GM21390 (cell line): ENCODE results near the gene TDRD12.
"Not testable (repeated sequence)": the region's sequence is repeated elsewhere in the genome, so short reads cannot be mapped to it uniquely, and the experiment has no call there.

ENCODE experiments used
- ATAC-seq: cut with Tn5 transposase; IDR thresholded peaks from one replicate; pipeline ENCODE4 v1.9.1; 2021; ENCODE audit not compliant: unreplicated experiment

Gene TDRD12

DNA sequence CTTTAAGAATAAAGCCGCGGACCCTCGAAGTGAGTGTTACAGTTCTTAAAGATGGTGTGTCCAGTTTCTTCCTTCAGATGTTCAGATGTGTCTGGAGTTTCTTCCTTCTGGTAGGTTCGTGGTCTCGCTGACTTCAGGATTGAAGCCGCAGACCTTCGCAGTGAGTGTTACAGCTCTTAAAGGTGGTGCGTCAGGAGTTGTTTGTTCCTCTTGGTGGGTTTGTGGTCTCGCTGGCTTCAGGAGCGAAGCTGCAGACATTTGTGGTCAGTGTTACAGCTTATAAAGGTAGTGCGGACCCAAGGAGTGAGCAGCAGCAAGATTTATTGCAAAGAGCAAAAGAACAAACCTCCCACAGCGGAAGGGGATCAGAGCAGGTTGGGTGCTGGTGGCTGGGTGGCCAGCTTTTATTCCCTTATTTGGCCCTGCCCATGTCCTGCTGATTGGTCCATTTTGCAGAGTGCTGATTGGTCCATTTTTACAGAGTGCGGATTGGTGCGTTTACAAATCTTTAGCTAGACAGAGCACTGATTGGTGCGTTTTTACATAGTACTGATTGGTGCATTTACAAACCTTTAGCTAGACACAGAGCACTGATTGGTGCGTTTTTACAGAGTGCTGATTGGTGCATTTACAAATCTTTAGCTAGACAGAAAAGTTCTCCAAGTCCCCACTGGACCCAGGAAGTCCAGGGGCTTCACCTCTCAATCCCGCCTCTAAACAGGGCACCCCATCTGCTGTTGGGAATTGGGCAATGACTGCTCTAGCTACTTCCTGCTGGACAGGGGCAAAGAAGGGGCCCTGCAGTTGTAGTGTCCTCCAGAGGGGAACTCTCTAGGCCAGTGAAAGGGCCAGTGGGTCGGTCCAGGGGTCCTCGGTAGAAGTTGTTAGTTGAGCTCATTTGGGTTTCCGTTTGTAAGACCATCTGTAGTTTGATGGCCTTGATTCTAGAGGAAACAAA, 26.1 kb upstream of the TDRD12 start:
- ATAC-seq, result not testable (repeated sequence)

DNA sequence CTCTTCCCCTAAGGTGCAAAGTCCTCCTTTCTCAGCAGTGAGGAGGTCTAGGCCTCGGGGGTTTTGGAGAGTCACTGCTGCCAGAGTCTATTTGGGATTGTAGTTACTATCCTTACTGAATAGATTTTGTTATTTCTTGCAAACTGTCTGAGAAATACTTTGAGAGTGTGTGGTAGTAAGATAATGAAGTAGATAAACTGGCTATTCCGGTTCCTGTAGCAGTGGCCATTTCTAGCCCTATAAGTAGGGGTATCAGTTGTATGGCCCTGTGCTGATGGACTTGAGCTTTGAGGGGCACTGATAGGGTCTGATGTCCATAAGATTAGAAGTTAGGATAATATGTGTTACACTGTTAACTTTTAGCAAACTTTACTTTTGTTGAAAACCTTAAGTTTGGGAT, 25.3 kb upstream of the TDRD12 start:
- ATAC-seq, result not testable (repeated sequence)

DNA sequence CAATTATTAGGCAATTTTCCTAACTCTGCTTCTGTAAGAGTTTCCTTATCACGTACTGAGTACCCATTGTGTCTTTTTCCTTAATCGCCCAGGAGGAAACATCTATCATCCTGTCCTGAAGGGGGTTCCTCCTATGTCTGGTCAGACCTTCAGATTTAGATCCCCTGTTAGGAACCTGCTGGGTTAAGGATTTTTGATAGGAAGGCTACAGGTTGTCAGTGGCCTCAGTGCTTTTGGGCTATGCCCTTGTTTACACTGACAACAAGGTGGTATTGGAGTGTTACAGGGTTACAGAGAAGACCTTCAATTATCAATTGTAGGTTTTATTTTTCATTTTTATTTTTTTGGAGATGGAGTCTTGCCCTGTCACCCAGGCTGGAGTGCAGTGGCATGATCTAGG, 24.7 kb upstream of the TDRD12 start:
- ATAC-seq, result not testable (repeated sequence)

DNA sequence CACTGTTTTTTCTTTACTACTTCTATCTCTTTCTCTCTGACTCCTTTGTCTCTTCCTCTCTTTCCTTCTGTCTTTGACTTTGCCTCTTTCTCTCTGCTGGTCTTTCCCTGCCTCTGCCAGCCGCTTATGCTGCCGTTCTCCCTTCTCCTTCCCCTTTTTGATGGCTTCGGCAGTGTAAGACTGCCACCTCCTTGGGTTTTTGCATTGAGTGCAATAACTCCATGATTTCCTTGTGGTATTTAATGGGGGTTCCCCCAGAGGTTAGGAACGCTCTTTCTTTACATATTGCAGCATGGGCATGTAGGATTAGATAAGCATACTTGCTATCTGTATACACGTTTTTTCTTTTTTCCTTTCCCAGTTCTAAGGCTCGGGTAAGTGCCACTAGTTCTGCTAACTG, 24.1 kb upstream of the TDRD12 start:
- not testable (repeated sequence) for ATAC-seq

DNA sequence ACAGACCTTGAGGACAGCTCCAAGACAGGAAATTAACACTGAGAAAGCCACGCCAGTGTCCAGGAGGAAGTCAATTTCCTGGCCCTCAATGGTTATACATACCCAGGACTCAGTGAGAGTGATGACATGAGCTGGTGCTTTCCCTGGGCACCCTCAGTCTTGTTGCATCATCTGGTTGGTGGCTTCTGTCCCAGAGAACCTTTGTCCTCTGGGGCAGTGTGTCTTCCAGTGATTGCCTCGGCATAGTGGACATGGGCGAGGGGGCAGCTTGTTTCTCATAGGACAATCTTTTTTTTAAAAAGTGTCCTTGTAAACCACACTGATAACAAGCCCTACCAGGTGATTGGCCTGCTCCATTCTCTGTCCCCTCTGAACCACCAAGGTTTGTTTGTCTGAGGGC, 22.8 kb upstream of the TDRD12 start:
- not testable (repeated sequence) for ATAC-seq

DNA sequence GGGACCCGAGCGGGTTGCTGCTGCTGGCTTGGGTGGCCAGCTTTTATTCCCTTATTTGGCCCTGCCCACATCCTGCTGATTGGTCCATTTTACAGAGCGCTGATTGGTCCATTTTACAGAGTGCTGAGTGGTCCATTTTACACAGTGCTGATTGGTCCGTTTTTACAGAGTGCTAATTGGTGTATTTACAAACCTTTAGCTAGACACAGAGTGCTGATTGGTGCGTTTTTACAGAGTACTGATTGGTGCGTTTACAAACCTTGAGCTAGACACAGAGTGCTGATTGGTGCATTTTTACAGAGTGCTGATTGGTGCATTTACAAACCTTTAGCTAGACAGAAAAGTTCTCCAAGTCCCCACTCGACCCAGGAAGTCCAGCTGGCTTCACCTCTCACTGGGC, 19.4 kb upstream of the TDRD12 start:
- ATAC-seq, result not testable (repeated sequence)

DNA sequence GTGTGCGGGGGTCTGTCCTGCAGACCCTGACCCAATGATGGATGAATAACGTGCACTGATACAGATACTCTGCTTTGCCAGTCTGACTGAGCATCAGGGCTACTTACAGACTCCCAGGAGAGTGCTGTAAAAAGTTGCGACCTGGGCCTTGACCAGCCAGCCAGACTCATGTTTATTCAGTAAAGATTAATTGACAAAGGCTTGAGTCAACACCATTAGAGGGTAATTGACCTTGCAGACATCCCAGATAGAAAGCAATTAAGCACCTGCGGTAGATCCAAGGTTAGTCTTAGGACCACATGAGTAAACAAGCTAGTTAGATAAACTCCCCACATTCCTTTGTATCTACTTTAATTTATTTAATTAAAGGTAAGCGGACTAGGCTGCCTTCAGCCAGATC, 17.6 kb upstream of the TDRD12 start:
- no peak for ATAC-seq

DNA sequence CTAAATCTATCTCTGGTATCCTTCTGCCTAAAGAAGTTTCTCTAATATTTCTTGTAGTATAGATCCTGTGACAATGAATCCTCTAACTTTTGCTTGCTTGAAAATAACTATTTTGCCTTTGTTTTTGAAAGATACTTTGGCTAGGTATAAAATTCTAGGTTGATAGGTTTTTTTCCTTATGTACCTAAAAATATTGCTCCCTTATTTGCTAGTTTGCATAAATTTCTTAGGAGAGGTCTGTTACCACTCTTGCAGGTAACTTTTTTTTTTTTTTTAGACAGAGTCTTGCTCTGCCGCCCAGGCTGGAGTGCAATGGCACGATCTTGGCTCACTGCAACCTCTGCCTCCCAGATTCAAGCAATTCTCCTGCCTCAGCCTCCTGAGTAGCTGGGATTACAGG, 15.6 kb upstream of the TDRD12 start:
- ATAC-seq, result not testable (repeated sequence)

DNA sequence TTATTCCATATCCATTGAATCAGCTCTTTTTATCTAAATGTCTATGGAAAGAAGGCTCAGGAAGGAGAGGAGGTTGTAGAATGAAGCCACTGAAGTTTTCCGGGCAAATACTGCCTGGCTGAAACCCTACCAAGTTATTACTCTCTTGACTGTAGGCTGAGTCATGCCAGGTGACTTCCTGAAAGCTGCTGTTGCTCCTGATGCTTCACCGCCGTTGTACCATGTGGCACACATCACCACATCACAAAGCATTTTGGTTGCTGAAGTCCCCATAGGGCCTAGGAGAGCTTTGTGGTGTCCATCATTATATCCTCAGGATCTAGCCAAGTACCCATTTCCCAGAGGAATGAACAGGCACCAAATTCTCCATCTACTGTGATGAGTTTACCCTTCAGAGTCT, 11.1 kb upstream of the TDRD12 start:
- no peak for ATAC-seq

DNA sequence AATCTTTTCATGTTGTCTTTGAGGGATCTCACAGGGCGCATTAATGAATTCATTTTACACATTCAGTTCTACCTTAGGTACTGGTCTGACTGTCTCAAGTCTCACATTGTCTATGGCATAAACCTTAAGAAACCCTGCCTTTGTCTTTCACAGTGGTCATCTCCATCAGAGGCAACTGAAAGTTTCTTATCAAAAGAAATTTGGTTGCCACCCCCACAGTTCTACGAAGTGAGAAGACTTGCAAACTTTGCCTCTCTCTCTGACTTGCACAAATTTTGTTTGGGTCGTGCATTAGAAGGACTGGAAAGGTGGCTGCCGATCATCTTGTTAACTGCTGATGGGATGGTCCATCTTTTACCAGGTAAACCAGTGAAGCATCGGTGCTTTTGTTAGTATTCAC, 10.5 kb upstream of the TDRD12 start:
- ATAC-seq, result no peak

DNA sequence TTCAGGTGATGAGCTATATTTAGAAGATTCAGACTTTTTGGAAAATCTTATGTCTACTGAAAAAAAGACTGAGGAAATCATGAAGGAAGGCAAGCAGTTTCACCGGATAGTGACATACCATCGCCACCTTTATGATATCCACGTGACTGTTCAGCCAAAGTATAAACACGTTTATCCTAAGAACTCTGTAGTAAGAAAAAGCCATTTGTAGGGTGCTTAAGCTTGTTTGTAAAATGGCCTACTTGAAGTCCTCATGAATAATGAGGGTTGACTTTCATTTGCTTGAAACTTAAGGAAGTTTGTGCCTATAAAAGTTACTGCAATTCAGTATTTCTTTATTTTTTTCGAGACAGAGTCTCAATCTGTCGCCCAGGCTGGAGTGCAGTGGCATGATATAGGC, 7.8 kb upstream of the TDRD12 start:
- no peak for ATAC-seq

DNA sequence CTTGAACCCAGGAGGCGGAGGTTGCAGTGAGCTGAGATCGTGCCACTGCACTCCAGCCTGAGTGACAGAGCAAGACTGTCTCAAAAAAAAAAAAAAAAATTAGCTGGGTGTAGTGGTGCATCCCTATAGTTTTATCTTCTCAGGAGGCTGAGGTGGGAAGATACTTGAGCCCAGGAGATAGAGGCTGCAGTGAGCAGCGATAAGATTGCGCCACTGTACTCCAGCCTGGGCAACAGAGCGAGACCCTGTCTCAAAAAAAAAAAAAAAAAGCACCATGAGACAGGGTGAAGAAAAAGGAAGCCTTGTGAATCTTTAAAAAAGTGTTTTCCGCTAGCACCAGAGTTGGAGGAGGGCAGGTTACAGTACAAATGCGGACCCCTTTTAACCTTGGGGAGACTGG, 3.4 kb upstream of the TDRD12 start:
- not testable (repeated sequence) for ATAC-seq

DNA sequence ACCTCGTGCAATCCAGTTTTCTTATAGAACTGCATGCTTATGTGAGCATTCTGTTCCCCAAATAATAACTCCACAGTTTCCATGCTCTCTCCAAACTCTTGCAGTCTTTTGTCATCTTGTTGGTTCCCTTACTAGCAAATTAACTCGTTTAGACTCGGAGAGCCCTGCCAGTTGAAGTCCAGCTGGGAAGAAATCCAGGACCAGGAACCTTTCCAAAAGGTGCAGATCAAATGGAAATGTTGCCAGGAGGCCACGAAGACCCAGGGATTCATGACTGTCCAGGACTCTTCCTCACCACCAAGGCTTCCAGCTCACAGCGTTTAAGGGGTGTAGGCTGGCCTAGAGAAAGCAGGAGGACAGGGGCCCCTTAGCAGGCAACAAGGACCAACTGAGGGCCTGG, 2.1 kb upstream of the TDRD12 start:
- no peak for ATAC-seq

DNA sequence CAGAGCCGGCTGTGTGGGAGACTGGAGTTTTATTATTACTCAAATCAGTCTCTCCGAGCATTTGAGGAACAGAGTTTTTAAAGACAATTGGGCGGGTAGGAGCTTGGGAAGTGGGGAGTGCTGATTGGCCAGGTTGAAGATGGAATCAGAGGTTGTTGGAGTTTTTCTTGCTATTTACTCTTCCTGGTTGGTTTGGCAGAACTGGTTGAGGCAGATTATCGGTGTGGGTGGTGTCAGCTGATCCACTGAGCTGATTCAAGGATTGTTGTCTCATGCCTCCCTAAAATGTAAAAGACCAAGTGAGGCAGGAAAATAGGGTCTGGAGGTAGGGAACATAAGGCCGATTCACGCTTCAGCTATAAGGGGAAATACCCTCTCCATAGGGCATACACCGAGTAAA, 1.3 kb upstream of the TDRD12 start:
- no peak for ATAC-seq

DNA sequence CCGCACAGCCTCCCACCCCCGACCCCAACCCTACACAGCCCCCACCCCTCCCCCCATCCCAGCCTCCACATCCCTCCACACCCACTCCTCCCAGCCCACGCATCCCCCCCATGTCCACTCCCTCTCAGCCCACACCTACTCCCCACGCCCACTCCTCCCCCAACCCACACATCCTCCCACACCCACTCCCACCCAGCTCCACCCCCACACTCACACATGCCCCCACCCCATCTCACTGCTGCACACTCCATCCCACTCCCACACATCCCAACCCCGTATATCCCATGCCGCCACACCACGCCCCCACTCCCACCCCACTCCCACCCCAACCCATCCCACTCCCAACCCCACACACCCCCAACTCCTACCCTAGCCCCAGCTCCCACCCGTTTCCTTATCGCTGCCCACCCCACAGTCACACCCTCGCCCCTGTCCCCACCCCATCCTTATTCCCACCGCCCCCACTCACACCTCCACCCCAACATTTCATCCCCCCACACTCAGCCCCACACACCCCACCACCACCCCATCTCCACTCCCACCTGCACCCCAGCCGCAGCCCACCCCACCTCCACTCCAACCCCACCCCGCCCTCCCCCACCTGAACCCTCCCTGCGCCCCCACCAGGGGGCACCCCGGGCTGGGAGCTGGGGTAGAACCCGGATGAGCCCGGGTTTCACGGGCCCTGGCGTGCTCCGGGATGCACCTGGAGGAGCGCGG, 809 bp downstream of the TDRD12 start:
- ATAC-seq, result no peak

DNA sequence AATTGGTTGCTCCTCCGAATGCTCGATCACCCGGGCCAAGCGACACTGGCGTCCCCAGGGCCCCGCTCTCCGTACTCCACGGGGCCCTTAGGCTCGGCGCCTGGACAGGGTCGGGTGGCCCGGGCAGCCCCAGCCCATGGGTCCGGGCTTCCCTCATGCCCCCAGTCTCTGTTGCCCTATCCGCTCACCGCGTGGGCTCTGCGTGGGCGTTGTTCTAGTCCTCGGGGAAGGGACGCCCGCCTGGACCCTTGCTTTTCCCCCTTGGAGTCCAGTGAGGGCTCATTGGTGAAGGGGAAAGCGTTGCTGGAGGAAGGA, 1.3 kb downstream of the TDRD12 start:
- ATAC-seq, result no peak

DNA sequence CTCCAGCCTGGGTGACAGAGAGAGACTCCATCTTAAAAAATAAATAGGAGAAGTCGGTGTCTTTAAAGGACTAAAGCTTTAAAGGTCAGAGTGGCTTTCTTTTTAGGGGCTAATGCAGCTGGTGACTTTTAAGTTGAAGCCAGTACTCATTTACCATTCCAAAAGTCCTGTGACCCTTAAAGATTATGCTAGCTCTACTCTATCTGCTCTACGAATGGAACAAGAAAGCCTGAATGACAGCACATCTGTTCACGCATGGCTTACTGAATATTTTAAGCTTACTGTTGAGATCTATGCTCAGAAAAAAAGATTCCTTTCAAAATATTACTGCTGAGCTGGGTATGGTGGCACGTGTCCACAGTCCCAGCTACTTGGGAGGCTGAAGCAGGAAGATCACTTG, 16.4 kb downstream of the TDRD12 start:
- ATAC-seq, result no peak

DNA sequence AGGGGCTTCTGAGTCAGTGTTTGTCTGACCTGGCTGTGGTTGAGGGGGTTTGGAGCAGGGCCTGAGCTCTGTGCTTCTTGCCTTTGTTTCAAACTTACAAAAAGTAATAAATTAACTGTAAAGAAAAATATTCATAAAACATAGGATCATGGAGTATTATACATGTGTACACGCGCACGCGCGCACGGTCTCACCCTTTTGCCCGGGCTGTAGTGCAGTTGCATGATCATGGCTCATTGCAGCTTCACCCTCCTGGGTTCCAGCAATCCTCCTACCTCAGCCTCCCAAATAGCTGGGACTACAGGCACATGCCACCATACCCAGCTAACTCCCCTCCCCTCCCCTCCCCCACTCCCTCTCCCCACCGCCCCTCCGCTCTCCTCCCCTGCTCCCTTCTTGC, 23.5 kb downstream of the TDRD12 start:
- no peak for ATAC-seq

DNA sequence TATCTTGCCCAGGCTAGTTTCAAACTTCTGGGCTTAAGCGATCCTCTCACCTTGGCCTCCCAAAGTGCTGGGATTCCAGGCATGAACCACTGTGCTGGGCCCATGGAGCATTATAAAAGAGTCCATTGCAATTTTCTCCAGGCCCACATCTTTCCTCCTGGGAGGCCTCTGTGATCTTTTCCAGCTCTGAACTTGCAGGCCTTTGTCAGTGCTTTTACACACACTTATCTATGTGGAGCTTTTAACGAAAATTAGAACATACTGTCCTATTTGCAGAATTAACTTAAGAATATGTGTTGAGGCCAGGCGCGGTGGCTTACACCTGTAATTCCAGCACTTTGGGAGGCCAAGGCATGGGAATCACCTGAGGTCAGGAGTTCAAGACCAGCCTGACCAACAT, 23.9 kb downstream of the TDRD12 start:
- no peak for ATAC-seq

DNA sequence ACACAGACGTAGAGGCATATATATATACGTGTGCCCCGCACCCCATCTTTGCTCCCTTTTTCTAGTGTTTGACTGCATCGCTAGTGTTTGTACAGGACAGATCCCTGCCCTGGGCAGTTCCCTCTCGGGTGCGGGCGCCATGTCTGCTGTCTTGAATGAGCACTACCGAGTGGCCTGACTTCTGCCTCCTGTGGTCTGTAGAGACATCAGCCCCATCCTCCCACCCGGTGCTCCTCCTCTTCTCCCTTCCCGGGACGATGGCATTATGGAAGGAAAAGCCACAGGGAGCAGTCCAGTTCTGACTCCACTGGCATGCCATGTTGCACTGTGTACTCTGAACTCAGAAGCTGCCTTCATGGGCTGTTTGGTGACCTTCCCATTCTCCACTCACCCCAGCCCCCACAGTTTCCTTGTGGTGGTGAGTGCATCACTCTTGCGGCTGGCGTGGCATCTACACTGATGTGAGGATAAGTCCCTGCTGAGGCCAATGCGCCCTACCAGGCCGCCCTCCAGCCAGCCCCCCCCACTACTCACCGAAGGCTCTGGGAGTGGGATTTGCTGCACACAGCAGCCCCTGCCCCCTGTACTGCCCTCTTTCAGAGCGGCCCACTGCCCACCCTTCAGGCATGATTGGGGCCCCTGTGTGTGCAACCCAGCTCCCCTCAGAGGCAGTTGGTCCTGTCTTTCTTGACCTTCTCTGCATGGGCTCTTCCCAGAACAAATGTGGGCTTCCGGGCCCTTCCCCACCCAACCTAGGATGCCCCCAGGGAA, 25.2 kb downstream of the TDRD12 start:
- no peak for ATAC-seq

DNA sequence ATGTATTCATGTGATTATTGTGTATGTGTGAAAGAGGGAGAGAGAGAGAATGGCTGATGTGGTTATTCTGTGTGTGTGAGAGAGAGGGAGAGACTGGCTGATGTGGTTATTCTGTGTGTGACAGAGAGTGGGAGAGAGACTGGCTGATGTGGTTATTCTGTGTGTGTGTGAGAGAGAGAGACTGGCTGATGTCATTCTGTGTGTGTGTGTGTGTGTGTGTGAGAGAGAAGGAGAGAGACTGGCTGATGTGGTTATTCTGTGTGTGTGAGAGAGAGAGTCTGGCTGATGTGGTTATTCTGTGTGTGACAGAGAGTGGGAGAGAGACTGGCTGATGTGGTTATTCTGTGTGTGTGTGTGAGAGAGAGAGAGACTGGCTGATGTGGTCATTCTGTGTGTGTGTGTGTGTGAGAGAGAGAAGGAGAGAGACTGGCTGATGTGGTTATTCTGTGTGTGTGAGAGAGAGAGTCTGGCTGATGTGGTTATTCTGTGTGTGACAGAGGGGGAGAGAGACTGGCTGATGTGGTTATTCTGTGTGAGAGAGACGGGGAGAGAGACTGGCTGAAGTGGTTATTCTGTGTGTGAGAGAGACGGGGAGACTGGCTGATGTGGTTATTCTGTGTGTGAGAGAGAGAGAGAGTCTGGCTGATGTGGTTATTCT, 26.2 kb downstream of the TDRD12 start:
- ATAC-seq, result not testable (repeated sequence)
